HG02840 (cell line): ENCODE results near the gene SCAPER.

Experiments used
- ATAC-seq: cut with Tn5 transposase; IDR thresholded peaks from one replicate; pipeline ENCODE4 v1.9.1; 2021; ENCODE audit warnings: mild to moderate bottlenecking, moderate library complexity, moderate number of reproducible peaks; ENCODE audit not compliant: unreplicated experiment, low FRiP score

Gene SCAPER

DNA sequence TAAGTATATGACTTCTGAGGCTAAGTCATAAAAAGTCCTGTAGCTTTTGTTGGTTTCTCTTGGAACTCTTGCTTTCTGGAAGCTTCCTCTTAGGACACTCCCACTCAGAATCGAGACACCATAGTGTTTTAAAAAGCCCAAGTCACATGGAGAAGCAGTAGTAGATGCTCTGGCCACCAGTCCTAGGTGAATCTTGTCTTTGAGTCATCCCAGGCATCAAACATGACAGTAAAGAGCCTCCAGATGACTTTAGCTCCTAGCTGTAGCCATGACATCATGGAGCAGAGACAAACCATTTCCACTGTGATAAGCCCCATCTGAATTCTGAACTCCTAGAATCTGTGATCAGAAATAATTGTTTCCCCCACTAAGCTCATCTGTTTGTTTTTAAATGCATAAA is 526.4 kb downstream of the SCAPER start:
- ATAC-seq = no peak

DNA sequence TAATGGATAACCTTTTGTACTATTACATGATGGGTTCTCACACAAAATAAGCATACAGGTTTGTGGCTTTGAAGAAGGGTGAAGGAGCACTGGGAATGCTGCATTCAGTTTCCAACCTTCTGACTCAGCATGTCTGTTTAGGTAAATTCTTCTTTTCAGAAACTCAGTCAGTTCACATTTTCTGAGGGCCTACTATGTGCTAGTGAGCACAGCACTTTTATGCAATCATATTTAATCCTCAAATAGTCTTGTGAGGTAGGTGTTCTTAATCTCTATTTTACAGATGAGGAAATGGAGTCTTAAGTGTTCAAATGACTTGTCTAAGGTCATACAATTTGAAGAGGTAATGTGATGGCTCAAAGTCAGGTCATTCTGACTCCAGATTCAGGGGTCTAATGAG is 527.4 kb downstream of the SCAPER start:
- ATAC-seq = no peak

DNA sequence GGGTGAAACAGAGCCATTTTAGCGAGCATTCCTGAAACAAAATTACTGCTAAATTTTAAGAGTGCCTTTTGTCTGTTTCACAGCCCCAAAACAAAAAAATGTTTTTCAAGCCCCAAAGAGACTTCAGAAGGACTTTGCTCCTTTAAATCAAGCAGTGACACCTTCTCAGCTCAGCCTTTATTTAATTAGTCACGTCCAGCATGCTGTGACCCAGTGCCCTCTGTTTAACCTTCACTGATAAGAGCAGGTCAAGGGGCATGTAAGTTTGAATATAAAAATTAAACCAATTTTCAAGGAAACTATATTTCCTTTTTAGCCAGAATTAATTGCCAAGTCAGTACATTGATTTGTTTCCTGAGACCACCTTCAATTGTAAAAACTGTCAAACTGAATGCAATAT is 527.9 kb downstream of the SCAPER start:
- ATAC-seq = no peak

DNA sequence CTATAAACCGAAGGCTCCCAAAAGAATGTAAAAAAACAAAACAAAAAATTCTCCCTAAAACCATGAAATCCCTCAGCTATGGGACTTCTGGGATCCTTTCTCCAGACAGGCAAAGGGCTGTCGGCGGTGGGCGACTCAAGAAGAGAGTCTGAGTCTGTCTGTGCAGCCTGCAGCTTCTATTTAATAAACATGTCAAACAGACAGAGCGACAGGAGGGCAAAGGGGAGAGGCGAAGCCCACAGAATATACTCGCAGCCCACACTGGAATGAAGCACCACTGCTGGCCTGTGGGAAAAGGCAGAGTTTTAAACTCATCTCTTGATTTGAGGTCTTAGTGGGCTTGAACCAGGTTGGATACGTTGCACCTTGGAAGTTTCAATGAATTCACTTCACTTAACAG is 528.3 kb downstream of the SCAPER start:
- ATAC-seq = no peak

DNA sequence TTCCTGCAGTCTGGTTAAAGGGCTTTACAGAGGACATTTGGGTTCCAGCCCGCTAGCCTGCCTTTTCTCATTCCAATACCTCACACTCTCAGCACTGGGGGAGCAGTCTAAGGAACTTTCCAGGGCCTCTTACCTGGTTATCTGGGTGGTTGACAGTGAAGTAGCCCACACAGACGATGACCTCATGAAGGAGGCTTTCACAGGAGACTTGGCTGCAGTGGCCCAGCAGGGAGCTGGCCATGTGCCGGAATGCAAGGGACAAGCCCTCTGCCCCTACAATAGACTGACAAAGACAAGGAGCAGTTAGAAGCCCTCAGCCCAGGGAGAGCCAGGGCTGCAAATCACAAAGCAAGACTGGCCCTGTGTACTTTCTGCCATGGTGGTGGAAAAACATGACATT is 529.1 kb downstream of the SCAPER start:
- ATAC-seq = no peak

DNA sequence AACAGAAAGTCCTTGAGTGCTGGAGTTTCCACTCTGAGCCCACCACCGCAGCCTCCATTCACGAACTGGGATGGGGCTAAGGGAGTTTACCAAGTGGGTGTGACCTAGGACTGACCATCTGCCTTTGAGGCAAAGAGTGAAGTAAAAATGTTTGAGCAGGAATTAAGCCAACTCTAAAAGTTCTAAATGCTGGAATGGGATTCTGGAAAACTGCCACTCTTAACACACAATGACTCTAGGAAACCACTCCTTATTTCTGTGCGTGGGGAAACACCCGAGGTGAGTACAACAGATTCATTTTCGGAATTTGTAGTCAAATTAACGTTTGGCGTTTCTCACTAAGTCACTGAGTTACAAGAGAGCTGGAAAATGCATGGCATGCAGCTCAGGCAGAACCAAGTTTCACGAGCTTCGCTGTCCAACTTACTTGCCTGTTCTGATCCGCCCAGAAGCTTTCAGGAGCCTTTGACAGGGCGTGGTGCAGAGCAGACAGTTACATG is 537.0 kb downstream of the SCAPER start:
- no peak for ATAC-seq

DNA sequence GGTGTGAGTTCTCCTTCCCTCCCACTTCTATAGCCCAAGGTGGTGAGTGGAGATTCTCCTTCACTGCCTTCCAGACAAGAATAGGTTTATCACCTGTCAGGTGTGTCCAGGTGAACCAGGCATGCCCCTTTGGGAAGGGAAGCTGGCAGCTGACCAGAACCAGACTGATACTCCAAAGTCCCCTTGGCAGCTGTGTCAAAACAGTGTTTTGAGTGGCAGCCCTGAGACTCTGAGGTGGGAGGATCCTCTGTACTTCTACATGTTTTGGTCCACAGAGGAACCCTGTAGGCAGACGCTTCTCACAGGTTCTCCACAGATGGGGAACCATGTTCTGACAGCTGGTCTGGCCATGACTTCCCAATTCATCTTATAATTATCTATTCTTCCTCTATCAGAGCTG is 538.4 kb downstream of the SCAPER start:
- ATAC-seq = no peak

DNA sequence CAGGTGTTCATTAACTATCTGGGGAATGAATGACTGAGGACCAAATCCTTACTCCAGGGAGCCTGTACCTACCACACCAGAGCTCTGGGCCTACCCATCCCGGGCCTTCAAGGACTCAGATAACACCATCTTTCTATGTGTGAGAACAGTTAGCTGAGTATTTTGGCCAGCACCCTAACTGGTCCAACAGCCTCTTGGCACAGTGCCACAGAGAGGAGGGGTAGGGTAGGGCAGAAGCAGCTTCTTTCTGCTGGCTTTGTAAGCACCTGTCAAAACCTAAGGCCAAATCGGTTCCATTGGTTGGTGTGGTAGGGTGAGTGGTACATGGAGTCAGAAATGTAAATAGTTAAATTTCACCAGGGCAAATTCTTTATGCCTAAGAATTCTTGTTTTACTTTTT is 541.9 kb downstream of the SCAPER start:
- no peak for ATAC-seq

DNA sequence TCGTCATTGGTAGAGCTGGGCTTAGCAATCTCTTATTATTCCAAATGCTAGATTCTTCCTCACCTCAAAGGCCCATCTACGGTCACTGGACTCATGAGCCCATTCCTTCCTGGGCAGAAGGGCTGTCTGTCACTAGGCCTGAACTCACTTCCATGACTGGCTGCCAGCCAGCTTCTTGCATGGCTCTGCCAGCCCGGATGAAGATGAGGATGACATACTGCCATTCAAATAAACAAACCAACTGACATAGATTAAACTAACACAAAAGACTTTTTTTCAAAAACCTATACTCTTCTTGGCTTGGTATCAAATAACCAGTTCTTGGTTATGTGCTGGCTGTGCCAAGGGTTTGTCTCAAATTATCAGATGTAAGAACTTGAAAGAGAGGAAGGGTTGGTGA is 544.7 kb downstream of the SCAPER start:
- no peak for ATAC-seq

DNA sequence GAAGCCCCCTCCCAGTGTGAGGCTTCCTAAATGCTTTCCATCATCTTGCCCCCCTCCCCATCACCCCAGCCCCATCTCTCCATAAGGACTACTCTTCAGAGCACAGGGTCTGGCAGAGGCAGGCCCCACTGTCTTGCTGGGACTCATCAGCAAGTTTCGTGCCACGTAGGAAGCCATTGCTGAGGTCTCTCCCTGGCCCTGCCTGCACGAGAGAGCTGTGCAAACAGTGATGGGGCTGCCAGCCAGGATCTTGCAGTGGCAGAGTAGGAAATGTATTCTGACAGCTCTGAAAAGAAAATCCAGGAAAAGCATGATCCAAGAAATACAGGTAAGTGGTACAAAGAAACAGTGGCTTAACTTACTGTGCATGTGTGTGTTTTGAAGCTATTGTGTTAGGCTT is 546.0 kb downstream of the SCAPER start:
- ATAC-seq = no peak

DNA sequence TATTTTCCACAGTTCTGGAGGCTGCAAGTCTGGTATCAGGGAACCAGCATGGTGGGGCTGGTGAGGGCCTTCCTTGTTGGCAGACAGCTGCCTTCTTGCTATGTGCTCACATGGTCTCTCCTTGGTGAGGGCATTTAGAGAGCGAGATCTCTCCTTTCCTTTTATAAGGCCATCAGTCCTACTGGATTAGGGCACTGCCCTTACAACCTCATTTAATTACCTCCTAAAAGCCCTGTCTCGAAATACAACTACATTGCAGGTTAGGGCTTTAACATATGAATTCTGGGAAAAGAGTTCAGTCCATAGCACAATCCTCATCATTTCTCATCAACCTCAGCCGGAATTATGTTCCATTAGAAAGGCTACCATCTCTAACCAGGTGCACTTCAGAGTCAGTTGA is 546.7 kb downstream of the SCAPER start:
- no peak for ATAC-seq

DNA sequence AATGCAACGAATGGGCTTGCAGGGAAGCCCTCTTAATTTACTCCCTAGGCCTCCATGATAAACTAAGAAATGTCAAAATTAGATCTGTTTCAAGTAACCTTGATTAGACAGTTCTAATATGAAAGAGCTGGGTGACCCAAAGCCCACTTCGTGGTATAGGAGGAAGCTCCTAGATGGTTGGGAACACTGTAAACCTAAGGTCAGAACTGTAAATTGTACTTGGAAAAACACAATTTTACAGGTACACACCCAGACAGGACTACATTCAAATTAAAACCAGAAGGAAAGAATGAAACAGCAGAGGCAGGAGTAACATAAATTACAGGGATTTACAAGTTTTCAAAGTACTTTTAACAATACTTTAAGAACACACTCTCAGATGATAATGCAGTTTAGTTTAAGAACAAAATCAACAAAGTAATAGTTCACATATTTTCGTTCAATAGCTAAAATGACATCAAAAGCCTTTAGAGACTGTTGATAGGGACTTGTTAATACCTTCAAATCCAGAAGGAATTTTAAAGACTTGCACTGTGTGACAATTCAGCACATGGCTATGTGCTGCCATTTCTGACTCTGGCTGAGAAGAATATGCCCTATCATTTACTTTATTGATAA is 550.2 kb downstream of the SCAPER start:
- no peak for ATAC-seq

DNA sequence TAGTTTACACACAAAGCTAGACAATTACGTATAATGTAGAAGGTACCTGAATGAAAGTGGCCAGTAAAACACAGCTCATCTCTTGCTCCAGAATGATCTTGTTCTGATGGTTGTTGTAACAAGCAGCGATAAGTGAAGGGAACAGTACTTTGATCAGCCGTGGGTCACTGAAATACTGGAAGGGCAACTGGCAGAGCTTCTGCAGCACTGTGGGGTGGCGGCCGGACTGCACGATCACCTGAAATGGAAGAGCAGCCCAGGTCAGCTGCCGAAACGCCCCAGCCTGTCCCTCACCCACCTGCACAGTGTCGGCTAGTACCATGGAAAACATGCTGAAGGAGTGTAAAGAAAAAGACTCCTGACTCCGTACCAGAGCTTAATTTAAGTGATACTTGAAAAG is 551.2 kb downstream of the SCAPER start:
- no peak for ATAC-seq

DNA sequence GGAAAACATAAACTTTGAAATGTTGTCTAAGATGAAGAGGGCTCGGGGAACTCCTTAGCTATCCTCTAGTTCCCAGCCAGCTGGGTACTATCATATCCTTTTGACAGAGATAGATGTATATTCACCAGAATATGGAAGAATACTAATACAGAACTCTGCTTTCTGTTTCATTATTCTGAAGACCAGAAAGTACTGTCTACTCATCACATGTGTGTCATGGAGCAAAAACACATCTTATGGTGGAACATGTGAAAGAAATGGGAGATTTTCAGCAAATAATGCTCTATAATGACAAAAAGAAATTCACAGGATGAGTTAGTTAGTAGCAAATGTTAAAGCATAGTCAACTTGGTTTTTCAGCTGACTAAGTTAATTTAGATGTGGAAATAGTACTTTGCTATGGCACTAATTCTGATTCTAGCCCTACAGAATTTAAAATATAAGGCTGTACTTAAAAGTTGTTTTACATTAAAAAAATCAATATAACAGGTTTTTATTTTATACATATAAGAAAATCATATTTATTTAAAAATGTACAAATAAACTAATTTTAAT is 552.0 kb downstream of the SCAPER start:
- ATAC-seq = no peak

DNA sequence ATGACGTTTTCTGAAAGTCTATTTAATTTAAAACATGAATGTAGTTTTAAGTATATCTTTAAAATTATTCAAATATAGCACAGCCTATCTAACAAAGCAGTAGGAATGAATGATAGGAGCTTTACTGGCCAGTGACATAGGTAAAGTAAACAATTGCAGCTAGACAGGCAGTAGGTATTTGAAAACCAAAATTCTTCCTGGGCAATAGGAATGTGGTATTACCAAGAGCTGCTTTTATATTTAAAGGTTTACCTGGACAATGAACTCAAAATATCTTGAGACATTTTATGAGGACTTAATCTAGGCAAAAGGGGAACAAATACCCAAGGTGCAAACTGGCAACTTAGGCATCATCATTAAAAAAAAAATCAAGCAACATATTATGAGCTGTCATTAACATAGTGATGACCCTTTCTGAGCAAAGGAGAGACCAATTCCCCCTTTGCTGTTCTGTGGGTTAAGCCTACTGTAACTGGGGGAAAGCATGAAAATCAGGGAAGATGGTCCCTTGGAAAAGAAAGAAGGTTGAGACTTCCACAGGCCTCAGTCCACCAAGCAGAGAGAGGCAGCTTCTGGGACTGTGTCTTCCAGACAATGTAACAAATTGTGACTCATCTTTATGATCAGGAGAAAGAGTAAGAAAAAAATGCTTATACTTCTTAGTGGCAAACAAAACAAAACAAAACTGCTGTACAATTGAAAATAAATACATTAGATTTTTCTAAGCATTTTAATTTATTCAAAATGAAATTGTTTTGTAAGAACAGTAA is 555.7 kb downstream of the SCAPER start:
- no peak for ATAC-seq

DNA sequence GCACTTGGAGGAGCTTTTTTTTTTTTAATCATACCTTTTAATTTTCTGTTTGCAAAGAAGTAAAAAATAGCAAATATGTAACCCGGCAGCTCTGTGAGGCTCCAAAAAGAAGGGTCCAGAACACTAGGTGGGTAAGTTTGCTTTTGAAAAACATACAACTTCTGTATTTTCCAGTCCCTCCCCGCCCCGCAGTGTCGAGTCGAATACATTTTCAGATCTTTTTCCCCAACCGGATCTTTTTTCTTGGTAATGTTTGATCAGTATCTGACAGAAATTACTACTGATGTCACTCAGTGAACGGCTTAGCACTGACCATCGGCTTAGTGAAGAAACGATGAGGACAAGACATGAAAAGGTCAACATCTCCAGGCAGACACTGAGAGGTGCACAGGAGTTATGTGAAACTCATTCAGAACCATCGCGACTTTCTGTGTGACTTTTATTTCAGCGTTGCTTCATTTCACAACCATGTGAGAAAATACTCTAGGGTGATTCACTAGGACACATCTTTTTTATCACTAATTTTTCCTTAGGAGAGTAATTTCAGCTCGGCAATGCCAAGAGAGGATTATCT is 557.6 kb downstream of the SCAPER start:
- no peak for ATAC-seq

DNA sequence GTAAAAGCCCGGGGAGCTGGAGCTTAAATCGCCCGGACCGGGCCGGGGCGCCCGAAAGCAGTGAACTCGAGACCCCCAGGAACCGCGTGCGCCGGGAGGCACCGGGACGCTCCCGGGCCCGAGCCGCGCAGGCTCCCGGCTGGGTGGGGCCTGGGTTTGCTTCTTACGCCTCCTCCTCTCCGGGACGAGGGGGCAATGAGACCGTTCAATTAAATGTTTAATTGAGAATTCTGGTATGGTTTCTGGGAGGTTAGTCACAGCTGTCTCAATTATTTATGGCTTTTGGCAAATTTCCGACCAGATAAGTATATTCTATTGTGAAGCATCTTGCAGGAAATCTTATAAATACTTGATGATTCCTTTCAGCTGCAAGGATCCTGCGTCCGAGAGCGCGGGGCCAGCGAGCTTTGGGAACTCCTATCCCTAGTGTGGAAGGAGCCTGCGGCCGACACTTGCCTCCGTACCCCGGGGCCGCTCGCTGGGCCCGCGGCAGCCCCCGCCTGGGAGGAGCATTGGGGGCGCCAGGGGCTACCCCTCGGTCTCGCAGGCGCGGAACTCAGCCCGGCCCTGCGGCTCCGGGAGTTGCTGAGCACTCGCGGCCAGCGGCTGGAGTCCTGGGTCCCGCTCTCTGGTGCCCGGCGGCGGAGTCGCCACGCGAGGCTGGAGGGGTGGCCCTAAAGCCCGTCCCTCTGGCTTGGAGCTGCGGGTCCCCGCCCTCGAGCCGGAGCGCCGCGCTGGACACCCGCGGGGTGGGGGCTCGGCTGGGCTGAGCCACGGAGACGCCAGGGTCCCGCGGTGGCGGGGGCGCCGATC is 558.3 kb downstream of the SCAPER start:
- no peak for ATAC-seq

DNA sequence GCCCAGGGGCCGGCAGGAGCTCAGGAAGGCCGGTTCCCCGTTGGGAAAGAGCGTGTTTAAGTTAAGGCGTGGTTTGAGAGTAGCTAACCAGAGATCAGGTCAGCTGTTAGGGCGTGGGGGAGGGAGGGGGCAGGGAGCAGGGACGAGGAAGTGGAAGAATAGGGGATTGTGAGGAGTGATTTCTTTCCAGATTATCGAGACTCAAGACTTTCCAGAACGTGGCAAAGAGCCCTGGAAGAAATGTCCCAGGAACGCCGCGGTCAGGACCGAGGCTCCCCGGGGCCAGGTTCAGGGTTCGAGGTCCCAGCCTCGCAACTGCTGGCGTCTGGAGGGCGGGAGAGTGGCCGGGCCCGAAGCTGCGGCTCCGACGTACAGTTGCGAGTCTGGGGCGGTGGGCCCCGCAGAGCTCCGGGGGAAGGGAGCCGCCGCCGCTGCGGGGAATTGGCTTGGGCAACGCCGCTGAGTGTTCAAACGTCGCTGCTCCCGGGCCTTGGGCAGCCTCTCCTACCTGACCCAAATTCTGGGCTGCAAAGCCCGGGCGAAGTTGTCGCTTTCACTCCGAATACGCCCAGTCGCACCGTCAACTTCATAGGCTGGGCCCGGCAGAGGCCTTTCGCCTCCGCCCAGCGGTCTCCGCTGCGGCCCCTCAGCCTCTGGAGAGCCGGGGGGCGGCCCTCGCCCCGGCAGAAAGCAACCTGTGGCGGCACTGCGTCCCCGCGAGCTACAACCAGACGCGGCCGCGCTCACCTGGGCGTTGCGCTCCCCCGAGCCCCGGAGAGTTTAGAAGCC is 559.1 kb downstream of the SCAPER start:
- ATAC-seq = no peak

DNA sequence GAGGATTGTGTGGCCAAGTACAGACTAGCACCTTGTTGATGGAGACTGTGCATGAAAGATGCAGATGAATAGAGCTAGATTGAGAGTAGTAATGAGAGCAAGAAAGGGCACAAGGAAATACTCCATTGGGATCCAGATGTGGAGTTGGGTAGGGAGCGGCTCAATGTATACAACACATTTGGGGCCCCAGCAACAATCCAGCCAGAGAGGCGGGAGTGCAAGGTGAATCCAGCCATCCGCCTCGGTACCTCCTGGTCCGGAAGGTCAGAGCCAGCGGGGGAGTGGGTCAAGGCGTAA is 559.6 kb downstream of the SCAPER start:
- ATAC-seq = no peak

DNA sequence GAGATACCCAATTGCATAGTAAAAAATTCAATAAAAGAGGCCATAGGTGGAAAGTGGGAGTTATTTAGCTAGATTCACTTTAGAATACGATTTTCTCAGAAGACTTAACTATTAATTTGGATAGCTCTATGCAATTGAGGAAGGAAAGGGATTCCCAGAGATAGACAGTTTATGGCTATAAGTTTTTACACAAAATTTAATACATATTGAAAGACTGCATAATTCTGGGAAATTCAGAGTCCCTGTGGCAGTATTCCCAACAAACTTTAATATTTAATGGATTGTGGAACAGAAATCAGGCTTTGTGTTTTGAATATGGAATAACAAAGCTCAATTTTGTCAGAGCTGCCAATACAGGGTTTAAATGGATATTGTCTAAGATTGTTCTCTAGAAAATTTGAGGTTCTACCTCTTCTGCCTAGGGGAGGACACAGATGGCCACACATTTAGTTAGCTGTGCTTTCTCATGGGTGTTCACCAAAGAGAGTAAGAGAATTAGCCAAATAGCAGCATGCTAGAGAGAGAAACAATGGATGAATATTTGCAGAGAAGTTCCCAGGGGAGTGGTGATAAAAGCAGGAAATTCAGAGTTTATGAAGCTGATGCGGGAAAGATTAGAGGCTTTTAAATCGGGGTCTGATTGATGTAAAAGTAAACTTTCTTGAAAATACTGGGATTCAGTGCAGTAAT is 560.1 kb downstream of the SCAPER start:
- no peak for ATAC-seq
